ENCODE results near the gene CD82.

CD82 gene, protein sequence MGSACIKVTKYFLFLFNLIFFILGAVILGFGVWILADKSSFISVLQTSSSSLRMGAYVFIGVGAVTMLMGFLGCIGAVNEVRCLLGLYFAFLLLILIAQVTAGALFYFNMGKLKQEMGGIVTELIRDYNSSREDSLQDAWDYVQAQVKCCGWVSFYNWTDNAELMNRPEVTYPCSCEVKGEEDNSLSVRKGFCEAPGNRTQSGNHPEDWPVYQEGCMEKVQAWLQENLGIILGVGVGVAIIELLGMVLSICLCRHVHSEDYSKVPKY

DNA sequence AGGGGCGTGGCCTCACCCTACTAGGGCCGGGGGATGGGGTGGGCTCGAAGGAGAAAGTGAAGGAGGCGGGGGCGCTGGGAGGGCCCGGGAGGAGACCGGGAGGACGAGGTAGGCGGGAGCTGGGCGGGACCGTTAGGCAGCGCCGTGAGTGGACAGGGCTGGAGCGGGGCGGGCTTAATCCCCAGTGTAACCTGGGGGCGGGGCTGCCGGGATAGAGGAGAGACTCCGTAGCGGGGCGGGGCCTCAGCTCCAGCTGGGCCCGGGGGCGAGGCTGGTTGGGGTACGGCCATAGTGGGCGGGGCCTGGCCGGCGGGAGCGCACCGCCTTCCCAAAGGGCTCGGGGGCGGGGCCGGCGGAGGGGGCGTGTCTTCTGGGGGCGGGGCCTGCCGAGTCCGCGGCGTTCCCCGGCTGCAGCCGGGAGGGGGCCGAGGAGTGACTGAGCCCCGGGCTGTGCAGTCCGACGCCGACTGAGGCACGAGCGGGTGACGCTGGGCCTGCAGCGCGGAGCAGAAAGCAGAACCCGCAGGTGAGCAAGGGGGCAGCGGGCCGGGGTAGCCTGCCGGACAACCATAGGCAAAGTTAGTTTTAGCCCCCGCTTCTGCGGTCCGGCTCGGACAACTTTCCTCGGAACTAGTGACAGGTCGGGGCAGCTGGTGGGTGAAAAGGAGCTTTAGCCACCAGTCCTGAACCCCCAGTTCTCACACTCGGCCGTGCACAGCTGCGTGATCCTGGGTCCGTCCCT, at the start of gene CD82:
Gene CD82, plus strand, starts transcription at position 453 of the 742 bp plus-strand sequence. CDS start 29,000 bp downstream, outside the sequence.
- peak; percentile 95 for DNase-seq (ENCODE audit: low spot score)

GRCh38 chr11:44516688-44517507, 48.6 kb upstream of the CD82 start:
- no peak for DNase-seq (ENCODE audit: low spot score)

GRCh38 chr11:44517541-44517940, 47.9 kb upstream of the CD82 start:
- no peak for DNase-seq (ENCODE audit: low spot score)

DNA sequence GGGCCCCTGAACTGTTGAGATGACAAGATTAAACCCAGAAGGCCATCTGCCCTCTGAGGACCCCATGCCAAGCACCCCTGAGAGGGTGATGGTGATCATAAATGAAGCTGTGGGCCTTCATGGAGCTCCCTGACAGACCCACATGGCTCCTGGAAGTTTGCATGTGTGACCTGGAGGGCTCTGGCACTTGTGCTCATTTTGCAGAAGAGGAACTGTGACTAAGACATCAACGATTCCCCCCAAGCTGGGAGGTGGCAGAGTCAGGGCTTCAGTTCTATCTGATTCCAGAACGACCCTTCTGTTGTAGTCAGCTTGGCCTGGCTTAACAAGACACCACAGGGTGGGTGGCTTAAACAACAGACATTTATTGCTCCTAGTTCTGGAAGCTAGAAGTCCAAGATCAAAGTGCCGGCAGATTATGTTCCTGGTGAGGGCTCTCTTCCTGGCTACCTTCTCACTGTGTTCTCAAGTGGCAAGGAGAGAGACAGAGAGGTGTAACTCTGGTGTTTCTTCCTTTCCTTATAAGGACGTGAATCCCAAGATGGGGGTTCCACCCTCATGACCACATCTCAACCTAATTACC, 46.4 kb upstream of the CD82 start:
- no peak for DNase-seq (ENCODE audit: low spot score)

GRCh38 chr11:44519989-44520737, 45.3 kb upstream of the CD82 start:
- DNase-seq (ENCODE audit: low spot score): no peak

DNA sequence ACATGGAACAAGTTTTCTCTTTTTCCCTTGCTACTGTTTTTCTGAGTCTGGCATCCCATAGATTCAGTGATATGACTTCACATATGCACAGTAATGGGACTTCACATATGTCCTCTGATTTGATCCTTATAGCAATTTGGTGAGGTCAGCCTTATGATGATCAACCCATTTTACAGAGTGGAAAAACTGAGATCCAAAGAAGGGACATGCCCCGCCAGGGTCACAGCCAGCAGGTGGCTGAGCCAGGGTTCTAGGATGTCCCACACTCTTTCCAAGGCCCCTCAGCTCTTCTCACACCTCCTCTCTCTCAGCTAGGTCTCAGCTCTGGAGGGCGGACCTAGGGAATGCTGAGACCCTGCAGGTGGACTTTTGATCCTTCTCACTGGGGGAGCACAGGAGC, 44.3 kb upstream of the CD82 start:
- no peak for DNase-seq (ENCODE audit: low spot score)

DNA sequence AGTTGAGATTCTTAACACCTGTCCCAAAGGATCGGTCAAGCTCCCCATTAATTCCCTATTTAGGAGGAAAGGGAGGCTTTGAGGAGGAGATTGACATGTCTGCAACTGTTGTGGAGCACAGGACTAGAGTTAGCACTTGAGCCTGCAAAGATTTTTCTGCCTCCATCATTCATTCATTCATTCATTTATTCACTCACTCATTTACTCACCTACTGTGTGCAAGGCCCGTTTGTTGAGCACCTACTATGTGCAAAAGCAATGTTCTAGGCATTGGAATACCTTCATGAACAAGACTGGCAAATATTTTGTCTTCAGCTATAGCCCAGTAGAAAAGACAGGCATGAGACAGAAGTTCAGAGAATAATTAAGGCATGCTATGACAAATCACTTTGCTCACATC, 43.2 kb upstream of the CD82 start:
- no peak for DNase-seq (ENCODE audit: low spot score)

GRCh38 chr11:44524346-44524745, 41.1 kb upstream of the CD82 start:
- DNase-seq (ENCODE audit: low spot score): no peak

DNA sequence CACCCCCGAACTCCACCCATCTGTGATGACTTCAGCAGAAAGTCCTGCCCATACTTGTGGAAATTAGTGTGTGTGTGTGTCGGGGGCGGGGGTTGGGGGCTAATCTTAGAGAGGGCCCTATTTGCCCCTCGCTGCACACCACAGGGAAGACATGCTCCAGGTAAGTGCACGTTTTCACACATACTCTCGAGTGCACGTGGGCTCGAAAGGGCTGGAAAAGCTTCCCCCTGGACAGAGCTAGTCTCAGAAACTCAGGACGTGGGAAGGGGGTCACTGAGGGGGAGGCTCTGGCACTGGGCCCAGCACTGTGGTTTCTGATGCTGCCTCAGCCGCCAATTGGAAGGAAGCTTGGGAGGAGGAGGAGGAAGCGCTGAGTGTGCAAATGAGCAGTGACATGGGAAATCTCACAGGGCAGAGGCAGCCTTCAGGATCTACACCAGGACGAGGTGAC, 40.7 kb upstream of the CD82 start:
- DNase-seq (ENCODE audit: low spot score): no peak

DNA sequence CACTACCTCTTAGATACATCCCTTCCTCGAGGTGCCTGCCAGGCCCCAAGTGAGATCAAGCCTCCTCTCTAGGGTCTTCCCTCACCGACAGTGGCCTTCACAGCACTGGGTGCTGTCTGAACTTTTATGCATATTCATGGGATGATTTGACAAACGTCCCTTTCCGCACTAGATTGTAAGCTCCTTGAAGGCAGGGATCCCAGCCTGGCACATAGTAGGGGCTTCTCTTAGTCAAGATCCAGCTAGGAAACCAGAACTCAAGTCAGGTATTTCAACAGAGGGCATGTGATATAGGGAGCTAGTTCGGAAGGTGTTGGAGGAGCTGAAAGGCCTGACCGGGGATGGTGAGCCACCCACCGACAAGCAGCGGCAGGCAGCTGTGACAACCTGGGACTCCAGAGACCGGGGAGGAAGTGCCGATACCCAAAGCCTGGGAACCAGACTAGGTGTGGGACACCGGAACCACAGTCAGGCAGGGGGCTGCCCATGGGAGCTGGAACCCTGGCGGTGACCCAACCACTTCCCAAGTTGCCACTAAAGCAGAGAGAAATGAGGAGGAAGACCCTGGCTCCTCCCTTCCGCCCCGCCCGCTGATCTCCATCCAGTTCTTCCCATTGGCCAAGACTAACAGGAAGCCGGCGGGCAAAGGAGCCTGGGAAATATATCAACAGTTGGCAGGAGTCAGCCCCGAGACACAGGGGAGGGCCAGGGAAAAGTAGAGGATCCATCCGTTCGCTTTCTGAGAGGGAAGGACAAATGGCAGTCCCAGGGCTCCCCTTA, 39.8 kb upstream of the CD82 start:
- DNase-seq (ENCODE audit: low spot score): no peak

DNA sequence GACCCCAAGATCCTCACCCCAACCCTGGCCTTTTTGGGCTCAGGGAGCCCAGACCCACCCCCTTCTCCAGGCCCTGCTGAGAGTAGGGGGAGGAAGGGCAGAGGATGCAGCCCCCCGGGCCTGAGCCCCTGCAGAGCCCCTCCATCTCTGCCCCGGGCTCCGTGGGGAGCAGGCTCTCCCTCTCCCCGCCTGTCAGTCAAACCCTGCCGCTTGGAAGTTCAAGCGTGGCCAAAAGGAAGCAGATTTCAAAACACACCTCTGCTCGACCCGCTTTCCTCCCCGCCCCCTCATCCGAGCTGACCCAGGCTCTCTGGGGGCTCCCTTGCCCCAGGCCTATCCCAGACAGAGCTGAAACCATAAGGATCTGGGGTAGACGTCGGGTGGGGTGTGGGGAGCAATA, 39.0 kb upstream of the CD82 start:
- no peak for DNase-seq (ENCODE audit: low spot score)

DNA sequence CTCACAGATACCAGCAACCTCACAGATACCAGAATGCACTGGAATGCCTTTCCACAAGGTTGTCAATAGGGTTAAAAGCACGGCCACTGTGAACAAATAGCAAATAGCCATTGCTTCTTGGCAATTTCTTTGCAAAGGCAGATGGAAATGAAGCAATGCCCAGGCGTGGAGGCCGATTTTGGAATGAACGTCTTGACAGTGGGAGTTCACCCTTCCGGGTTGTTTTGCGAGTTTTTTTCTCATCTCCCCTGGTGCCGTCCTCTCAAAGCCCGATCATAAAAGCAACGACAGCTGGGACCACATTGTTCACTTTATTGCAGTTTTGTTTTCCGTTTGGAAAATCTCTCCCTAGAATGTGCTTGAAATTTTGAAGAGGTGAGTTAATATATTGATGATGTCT, 38.0 kb upstream of the CD82 start:
- DNase-seq (ENCODE audit: low spot score): no peak

- DNase-seq (ENCODE audit: low spot score): no peak
These were observed 37.4 kb upstream of the CD82 start for GRCh38 chr11:44528103-44528502.

GRCh38 chr11:44528581-44528980, 36.9 kb upstream of the CD82 start:
- no peak for DNase-seq (ENCODE audit: low spot score)

- no peak for DNase-seq (ENCODE audit: low spot score)
These were observed 35.5 kb upstream of the CD82 start for GRCh38 chr11:44529895-44530412.

- DNase-seq (ENCODE audit: low spot score): no peak
These were observed 34.9 kb upstream of the CD82 start for GRCh38 chr11:44530413-44531115.

DNA sequence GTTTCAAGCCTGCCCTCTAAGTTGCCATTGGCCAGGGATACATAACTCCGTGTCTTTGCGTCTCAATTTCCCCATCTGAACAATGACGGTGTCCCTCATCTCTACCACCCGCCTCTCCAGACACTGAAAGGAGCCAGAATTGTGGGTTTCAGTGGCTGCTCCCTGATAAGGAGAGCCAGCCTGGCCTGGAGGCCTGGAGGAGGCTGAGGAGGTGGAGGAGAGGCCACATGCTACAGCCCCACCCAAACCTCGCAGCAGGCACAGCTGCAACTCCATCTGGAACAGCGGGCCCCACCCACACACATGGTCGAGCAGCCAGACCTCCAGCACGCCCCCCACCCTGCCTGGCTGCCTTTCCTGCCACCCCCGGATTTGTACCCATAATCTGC, 34.4 kb upstream of the CD82 start:
- DNase-seq (ENCODE audit: low spot score): no peak

DNA sequence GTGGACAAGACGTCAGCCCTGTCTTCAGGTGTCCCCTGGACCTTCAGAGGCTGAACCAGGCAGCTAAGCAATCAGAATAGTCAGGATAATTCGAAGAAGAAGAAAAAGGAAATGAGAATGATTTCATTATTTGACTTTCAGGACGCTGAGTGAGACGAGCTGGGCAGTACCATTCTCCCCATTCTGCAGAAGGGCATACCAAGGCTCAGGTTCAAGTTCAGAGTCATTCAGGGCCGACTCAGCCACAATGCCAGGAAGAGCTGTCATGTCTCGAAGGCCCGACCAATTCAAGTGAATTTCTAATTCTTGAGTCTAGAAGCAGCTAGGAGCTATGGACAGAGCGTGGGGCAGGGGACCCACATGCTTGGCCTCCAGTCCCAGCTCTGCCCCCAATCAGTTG, 33.8 kb upstream of the CD82 start:
- DNase-seq (ENCODE audit: low spot score): no peak

DNA sequence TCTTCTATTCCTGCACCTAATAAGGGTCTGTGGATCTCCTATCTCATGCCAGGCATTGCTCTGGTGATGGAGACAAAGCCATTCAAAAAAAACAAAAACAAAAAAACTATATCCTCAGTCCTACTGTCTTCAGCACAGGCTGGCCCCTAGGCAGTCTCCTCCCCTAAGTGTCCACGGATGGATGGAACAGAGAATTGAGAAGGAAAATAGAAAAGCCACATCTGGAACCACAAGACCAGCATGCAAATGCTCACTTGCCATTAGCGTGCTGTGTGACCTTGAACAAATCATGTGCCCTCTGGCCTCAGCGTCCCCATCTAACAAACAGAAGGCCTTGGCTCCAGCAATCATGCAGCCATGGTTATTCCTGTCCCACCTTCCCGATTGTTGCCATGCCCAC, 32.7 kb upstream of the CD82 start:
- DNase-seq (ENCODE audit: low spot score): no peak
